Brain microvascular endothelial cell (primary cell): ENCODE measurements around the gene STAT2.
"Not testable (repeated sequence)": the region's sequence is repeated elsewhere in the genome, so short reads cannot be mapped to it uniquely, and the experiment has no call there.

Experiments used
- DNase-seq: peaks from one replicate; pipeline ENCODE4 v3.0.0-alpha.2; 2020
- H3K27ac ChIP-seq: fragments of 250-450 bp; sonication (Bioruptor Pico); 2 replicates; pipeline ENCODE4 v1.5.1; 2020; ENCODE audit warnings: mild to moderate bottlenecking, moderate library complexity
- H3K27me3 ChIP-seq: fragments of 250-450 bp; sonication (Bioruptor Pico); replicated peaks from 2 replicates; pipeline ENCODE4 v1.5.1; 2020; ENCODE audit warnings: mild to moderate bottlenecking
- H3K36me3 ChIP-seq: fragments of 250-450 bp; sonication (Bioruptor Pico); replicated peaks from 2 replicates; pipeline ENCODE4 v1.5.1; 2020; ENCODE audit warnings: mild to moderate bottlenecking
- H3K4me3 ChIP-seq: 2 replicates; pipeline ENCODE4 v1.5.1; 2011; ENCODE audit warnings: low read depth, mild to moderate bottlenecking, control low read depth, low read length, moderate library complexity
- in situ Hi-C: cut with HindIII; loops from 2 replicates; pipeline ENCODE4 v1.10.0; 2017; ENCODE audit warnings: low sequenced_read_pairs, low pct_ligation_motif_present
- TF ChIP-seq, protein P1 (sequence below): IDR thresholded peaks from 2 replicates; pipeline ENCODE4 v1.5.1; 2011; ENCODE audit warnings: low read depth, mild to moderate bottlenecking, moderate library complexity, low read length, control low read depth, inconsistent platforms; ENCODE audit errors: missing control alignments

Gene STAT2

DNA sequence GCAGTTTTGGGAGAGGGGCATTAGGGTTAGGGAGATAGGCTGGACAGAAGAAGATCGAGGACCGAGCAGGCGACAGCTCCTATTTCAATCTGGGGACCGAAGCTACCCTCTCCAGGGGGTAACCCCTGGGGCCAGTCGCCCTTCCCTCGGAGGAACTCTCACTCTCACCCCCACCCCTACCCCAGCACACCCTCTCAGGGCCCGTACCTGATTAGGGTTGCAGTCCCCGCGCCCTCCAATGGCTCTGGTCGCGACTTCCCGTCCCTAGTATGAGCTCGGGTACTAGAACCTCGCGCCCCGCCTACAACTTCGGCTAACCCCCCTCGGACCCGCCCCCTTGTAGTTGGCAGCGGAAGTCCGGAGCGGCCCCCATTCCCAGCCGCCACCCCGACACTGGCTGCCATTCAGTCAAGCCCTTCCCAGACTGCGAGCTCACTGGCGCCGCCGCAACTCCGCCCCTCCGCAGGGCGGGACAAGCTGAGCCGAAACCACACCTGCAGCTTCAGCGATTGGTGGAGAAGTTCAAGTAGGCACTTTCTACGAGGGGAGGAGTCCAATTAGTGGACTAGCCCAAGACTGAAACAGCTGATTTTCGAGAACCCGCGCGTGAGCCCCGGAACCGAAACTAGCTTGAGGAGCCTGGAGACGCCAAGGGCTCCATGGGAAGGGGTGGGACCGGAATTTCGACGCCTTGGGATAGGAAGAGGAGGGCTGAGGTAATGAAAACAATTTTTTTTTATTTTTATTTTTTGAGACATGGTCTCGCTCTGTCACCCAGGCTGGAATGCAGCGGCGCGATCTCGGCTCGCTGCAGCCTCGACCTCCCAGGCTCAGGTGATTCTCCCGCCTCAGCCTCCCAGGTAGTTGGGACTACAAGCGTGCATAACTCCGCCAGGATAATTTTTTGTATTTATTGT lies at the start of gene STAT2:
Gene STAT2, minus strand, starts transcription at position 257 of the 917 bp plus-strand sequence. CDS start 3,536 bp downstream, outside the sequence.
- in situ Hi-C loops = no loop called here
- Histone ChIP-seq H3K27ac (peak within 1 kb of the TSS; percentile 82), H3K36me3 (peaks cover 13% of the 10 kb centered on the region), H3K27me3 (no peaks in the 10 kb centered on the region), H3K4me3 (peak within 1 kb of the TSS; percentile 97)
- peak; percentile 100 for DNase-seq
- TF ChIP-seq, protein P1, sequence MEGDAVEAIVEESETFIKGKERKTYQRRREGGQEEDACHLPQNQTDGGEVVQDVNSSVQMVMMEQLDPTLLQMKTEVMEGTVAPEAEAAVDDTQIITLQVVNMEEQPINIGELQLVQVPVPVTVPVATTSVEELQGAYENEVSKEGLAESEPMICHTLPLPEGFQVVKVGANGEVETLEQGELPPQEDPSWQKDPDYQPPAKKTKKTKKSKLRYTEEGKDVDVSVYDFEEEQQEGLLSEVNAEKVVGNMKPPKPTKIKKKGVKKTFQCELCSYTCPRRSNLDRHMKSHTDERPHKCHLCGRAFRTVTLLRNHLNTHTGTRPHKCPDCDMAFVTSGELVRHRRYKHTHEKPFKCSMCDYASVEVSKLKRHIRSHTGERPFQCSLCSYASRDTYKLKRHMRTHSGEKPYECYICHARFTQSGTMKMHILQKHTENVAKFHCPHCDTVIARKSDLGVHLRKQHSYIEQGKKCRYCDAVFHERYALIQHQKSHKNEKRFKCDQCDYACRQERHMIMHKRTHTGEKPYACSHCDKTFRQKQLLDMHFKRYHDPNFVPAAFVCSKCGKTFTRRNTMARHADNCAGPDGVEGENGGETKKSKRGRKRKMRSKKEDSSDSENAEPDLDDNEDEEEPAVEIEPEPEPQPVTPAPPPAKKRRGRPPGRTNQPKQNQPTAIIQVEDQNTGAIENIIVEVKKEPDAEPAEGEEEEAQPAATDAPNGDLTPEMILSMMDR = no peak

DNA sequence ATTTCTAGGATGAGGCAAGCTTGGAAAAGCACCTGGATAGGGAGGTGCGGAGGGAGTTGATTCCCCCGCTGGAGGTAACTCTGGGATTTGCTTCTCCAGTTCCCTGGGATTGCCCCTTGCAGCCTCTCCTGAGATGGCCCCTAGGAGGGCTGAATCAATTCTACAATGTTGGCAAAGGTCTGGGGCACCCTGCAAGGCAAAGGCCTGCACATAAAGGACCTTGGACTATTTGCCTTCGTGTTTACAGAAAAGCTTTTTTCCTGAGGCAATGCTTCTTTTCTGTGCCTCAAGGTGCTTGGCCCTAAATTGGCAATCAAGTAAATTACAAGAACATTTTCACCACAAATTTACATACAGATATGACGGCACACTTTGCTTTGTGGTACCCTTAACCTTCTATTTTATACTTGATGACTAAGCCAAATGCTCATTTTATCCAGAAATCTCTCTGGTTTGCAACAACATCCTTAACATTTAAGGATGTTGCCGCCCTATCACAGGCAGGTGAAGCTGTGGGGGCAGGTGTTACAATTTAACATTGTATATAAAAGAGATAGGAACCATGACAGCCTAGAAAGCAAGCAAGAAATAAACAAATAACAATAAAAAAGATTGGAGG lies 49.0 kb upstream of the STAT2 start:
- no peak for DNase-seq
- in situ Hi-C loops = no loop called here
- TF ChIP-seq, protein P1 = no peak
- H3K36me3 ChIP-seq = no peaks in the 10 kb centered on the region
- no peaks in the 10 kb centered on the region for H3K27me3 ChIP-seq
- no peak overlapping the region for H3K4me3 ChIP-seq
- no peak overlapping the region for H3K27ac ChIP-seq

DNA sequence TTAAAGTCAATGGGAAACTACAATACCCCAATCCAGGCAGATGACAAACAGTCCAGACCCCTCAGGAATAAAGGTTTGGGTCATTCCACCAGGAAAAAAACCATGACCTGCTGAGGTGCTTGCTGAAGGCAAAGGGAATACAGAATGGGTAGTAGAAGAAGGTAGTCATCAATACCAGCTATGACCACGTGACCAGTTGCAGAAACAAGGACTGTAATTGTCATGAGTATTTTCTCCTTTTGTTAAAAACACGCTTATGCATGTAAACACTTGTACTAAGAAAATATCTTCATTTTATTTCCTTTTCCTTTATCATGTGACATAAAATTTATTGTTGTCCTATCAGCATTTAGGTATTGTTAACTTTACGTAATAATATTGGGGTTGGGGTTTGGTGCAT lies 44.3 kb upstream of the STAT2 start:
- H3K36me3 ChIP-seq, DNase-seq, in situ Hi-C loops, H3K27me3 ChIP-seq, H3K27ac ChIP-seq, H3K4me3 ChIP-seq: not testable (repeated sequence)

DNA sequence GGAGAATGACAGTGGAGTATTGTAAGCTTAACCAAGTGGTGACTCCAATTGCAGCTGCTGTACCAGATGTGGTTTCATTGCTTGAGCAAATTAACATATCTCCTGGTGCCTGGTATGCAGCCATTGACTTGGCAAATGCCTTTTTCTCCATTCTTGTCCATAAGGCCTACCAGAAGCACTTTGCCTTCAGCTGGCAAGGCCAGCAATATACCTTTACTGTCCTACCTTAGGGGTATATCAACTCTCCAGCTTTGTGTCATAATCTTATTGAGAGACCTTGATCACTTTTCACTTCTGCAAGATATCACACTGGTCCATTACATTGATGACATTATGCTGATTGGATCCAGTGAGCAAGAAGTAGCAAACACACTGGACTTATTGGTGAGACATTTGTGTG lies 41.7 kb upstream of the STAT2 start:
- H3K36me3 ChIP-seq, H3K27ac ChIP-seq, in situ Hi-C loops, H3K4me3 ChIP-seq, H3K27me3 ChIP-seq, DNase-seq: not testable (repeated sequence)

DNA sequence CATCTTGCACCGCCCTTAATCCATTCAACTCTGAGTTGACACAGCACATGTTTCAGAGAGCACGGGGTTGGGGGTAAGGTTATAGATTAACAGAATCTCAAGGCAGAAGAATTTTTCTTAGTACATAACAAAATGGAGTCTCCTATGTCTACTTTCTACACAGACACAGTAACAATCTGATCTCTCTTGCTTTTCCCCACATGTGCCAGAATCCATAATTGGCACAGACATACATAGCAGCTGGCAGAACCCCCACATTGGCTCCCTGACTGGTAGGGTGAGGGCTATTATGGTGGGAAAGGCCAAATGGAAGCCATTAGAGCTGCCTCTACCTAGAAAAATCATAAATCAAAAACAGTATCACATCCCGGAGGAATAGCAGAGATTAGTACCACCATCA lies 41.2 kb upstream of the STAT2 start:
- in situ Hi-C loops, H3K27ac ChIP-seq, H3K36me3 ChIP-seq, H3K4me3 ChIP-seq, DNase-seq, H3K27me3 ChIP-seq: not testable (repeated sequence)

DNA sequence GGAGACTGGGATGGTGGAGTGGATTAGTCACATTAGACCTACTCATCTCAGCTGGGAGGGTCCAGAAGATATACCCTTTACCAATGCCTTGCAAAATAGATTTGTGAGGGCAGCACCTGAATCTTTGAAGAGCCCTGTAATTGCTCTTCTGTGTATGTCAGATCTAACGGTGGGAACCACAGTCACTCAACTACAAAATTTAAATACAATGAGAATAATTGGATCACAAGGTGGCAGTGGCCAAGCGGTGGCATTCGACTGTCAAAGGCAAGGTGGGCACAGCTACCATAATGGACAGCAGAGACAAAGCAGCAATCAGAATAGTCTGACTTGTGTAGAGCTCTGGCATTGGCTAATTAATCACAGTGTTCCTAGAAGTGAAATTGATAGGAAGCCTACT lies 39.6 kb upstream of the STAT2 start:
- H3K27ac ChIP-seq, in situ Hi-C loops, DNase-seq, H3K36me3 ChIP-seq, H3K27me3 ChIP-seq, H3K4me3 ChIP-seq: not testable (repeated sequence)

DNA sequence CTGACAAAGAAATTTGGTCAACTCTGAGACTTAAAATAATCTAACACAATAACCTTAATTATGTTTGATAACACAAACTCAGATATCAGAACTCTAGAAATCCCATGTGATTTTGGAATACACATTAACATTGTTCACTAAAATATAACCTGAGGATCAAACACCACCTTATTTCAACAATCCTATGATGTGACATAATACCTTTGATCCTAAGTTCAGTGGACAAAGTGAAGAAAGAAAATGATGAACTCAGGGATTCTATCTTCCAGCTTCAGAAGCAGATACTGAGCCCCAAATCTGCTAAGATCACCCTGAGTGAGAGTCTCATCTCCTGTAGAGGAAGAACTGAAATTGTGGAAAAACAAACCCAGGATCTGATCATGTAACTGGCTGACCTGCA lies 38.4 kb upstream of the STAT2 start:
- TF ChIP-seq, protein P1 = no peak
- in situ Hi-C loops = no loop called here
- no peaks in the 10 kb centered on the region for H3K36me3 ChIP-seq

More for the DNA sequence above, 38.4 kb upstream of the STAT2 start:
- DNase-seq = no peak
- Histone ChIP-seq H3K27ac (no peak overlapping the region), H3K27me3 (no peaks in the 10 kb centered on the region), H3K4me3 (no peak overlapping the region)
